CD4-positive, alpha-beta T cell treated with Interleukin-21 for 1 hour (primary cell): ENCODE measurements around the gene KCTD12.
"Not testable (repeated sequence)": the region's sequence is repeated elsewhere in the genome, so short reads cannot be mapped to it uniquely, and the experiment has no call there.

Source experiments
- DNase-seq: peaks from one replicate; pipeline ENCODE4 v3.0.0-alpha.2; 2020

Gene KCTD12

DNA sequence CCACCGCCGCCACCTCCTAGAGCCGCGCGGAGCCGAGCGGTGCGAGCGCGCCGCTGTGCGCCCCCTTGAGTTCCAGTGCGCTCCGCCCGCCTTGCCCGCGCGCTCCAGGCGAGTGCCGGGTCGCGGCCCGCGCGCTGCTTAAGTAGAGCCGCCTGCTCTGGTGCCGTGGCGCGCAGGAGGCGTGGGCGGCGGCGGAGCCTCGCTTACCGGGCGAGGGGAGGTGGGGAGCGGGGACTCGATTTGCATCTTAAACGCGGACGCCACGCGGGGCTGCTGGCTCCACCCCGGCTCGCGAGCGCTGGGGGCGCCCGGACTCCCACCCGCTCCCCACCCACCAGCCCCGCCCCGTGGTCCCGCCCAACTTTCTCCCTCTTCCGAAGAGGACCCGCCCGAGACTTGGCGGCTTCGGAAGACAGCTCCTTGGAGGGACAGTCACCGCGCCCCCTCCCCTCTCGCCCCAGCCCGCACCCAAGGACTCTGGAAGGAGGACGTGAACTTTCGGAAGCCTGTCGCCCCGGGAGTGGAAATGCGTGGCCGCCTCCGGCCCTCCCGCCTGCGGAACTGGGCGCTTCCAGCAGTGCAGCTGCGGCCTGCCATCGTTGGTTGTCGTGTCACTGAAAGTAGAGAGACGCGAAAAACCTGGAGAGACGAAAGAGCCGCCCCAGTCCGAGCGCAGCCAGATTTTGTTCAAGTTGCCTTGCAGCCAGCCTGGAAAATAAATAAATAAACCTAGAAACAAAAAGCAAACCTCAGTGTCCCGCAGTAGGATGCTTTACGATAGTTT lies at the start of gene KCTD12:
KCTD12 (minus strand) TSS at position 114 of the 784 bp plus-strand sequence. CDS start 257 bp downstream, outside the sequence.
- peak; percentile 78 for DNase-seq

DNA sequence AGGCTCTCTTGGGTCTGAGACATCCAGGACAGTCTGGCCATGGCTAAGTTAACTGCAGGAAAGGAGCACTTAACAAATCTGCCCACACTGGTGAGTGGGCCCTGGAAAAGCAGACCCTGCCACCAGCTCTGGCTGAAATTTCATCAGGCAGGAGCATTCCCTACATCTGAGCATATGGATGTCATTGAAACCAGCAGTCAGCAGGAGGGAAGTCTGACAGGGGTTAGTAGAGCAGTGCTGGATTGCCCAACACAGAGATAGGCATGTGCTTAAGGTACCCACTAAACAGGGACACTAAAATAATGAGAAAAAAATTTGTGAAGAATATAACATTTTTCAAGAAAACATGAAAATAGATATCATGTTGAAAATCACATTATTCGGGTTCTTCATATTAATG lies 48.5 kb upstream of the KCTD12 start:
- no peak for DNase-seq

- DNase-seq, result no peak
Measured at GRCh38 chr13:76932076-76932475, 45.9 kb upstream of the KCTD12 start.

GRCh38 chr13:76929851-76930374 lies 43.7 kb upstream of the KCTD12 start:
- DNase-seq, result no peak

- no peak for DNase-seq
Measured at GRCh38 chr13:76929320-76929719, 43.1 kb upstream of the KCTD12 start.

- DNase-seq, result no peak
Measured at GRCh38 chr13:76928456-76928855, 42.3 kb upstream of the KCTD12 start.

GRCh38 chr13:76927955-76928354 lies 41.8 kb upstream of the KCTD12 start:
- DNase-seq, result no peak

GRCh38 chr13:76925115-76925514 lies 38.9 kb upstream of the KCTD12 start:
- no peak for DNase-seq

DNA sequence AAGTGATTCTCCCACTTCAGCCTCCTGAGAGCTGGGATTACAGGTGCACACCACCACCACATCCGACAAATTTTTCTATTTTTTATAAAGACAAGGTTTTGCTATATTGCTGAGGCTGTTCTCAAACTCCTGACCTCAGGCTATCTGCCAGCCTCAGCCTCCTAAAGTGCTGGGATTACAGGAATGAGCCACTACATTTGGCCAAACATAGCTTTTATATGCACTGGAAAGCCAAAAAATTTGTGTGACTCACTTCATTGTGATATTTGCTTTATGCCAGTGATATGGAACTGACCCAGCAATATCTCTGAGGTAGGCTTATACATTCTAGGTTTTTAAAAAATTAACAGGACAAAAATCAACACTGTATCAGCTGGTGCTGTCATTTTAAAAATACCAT lies 35.3 kb upstream of the KCTD12 start:
- no peak for DNase-seq

GRCh38 chr13:76917755-76918481 lies 31.7 kb upstream of the KCTD12 start:
- not testable (repeated sequence) for DNase-seq

DNA sequence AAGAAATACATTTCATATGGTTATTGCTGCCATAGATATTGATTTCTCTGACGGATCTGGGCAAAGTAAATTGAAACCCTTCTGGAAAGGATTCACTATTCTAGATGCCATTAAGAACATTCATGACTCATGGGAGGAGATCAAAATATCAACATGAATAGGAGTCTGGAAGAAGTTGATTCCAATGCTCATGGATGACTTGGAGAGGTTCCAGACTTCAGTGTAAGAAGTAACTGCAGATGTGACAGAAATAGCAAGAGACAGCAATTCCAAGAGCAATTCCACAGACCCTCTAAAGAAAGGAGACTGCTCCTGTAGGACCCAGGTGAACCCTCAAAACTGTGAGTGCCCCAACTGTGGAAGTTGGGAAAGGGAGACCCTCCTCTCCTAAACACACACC lies 30.9 kb upstream of the KCTD12 start:
- no peak for DNase-seq

DNA sequence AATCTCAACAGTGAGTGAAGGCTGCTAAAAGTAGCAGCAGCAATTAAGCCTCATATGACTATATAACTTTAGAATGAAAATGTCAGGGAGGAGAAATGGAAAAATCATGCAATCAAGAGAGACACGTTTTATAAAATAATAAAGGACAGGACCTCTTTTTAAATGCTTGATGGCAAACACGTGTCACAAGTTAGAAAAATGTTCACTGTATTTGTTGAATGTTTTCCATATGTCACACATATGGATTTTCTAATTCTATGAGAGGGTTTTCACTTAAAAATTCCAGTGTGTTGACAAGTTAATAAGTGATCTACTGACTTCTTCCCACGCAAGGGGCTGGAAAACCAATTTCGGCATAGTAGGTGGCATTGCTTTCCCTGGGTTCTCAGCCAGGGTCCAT lies 27.7 kb upstream of the KCTD12 start:
- DNase-seq, result no peak

DNA sequence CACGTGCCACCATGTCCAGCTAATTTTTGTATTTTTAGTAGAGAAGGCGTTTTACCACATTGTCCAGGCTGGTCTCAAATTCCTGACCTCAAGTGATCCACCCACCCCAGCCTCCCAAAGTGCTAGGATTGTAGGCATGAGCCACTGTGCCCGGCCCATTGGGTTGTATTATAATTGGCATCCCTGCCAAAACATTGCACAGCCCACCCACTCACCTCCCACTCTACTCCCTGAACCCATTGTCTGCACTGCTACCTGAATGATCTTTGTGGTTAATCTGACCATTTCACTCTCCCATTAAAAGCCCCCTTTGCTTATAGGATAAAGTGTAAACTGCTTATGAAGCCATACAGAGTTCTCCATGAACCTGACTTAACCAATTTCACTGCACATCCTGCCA lies 26.3 kb upstream of the KCTD12 start:
- DNase-seq, result no peak

DNA sequence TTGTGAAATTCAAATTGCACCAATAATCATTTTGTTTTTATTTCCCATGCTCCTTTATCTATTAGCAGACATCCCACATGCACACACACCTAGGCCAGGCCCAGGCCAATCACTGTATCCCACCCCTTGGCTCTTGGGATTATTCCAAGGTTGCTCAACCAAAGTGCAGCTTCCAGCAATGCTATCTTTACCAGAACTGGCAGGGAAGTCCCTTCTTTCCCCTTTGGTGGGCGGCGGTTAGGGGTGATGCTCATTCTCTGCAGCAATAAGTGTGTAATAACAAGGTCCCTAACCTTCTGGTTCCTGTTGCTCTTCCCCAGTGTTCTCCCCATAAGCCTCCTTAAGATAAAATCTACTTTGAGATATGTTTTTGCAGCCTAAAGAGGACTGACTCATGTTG lies 18.3 kb upstream of the KCTD12 start:
- no peak for DNase-seq

DNA sequence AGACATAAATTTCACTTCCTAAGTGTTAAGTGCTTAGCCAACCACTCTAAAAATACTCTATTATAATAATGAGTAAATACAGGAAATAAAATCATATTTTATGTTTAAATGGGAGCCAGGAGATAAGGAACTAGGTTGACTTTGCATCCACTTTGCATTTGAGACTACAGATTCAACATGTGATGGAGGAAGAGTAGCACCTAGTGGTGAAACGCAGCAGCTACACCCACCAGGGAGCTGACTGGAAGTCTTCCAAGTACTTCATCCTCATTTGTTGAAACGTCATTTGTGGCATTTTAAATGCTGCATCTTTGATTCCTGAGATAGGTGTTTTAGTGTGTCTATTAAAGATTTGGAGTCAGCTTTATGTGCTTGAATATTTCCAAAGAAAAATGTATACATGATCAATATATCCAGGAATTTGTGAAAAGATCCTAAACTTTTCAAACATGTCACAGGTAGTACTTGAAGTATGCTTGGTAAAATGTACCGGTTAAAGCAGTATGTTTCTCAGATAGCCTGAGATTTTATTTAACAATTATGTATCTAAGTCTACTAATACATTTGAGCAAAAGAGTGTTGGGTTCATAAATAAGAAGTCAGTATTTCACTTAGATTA lies 17.4 kb upstream of the KCTD12 start:
- peak; percentile 76 for DNase-seq

GRCh38 chr13:76899066-76899465 lies 12.9 kb upstream of the KCTD12 start:
- DNase-seq, result not testable (repeated sequence)

DNA sequence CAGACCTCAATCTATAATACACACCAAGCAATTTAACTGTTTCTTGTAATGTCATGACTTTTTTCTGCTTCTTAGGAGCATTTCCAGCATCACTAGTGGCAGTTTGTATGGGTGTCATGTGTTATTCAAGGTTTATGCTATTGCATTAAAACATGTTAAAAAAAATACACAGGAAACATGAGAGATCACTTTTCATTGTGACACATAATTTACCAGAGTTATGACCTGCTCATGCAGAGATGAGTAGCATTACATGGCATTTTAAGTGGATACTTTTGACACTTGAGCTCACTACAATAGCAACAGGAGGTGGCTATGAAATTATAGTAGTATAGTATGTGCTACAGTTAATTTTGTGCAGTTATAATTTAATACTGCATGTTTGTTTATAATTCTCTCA lies 11.0 kb upstream of the KCTD12 start:
- DNase-seq, result not testable (repeated sequence)

DNA sequence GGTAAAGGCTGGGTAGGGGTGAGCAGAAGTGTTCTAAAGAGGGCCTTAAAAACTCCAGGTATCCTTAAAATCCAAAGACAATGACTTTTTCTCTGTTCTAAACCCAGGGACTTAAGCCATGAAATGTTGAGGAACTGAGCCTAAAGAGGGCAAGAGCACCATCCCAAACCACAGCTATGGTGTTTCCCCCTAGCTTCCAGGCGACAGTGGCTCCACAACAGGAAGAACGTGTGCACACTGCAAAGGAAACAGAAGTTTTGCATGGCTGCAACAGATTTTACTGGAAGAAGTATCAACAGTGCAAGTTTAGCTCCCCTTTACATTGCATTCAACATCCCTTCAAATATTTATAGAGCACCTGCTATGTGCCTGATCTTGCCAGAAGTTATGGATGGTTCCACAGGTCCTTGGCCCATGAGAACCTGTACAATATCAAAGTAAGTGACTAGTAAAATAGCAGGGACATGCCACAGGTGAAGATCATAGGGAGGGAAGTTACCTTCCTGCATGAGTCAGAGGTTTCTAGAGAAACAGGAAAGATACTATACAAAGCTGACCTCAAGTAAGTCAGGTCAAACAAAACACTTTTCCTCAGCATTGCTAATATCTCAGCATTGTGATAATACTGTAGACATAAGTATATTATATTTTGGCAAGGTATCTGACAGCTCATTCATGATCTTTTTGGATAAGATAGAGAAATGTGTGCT lies 8.4 kb upstream of the KCTD12 start:
- DNase-seq, result peak; percentile 3

DNA sequence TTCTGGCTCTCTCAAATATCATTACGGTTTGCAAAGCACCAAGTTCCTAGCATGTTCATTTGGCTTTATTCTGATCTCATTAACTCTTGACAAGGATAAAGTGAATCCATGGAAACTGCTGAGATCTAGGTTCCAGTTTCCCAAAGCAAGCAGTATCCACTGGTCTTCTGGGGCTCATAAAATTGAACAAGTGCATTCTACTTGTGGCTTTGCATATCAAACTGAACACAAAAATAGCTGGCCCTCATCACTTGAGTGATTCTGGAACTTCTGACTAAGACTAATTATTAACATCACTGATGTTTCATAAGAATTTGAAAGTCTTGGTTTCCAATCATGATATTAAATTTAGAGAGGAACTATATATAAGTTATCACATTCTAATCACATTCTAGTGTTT lies 6.3 kb upstream of the KCTD12 start:
- no peak for DNase-seq

DNA sequence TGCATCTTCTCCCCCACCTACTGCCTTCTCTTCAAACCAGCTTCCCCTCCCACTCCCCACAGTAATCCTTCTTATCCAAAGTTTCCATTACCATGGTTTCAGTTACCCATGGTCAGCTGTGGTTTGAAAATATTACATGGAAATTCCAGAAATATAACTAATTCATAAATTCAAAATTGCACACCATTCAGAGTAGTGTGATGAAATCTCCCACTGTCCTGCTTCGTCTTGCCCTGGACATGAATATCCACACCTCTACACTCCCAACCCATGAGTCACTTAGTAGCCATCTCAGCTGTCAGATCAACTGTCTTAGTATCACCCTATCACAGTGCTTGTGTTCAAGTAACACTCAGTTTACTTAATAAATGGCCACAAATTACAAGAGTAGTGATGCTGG lies 3.8 kb upstream of the KCTD12 start:
- no peak for DNase-seq

DNA sequence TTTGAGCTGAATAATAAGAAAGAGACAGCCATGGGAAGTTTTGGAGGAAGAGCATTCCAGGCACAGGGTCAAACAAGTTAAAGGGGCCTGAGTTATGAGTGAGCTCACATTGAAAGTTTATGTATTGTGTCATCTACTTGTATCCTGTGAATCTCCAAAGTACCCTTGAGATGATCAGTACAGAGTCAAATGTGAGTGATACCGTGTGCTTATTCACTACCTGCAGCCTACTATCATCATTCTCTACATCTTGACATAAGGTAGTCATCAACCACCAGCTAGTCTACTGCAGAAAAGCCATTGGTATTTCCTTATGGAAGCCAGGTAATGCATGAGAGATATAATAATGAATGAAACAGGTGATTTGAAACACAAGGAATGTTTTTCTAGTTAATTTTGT lies 3.0 kb upstream of the KCTD12 start:
- DNase-seq, result no peak

DNA sequence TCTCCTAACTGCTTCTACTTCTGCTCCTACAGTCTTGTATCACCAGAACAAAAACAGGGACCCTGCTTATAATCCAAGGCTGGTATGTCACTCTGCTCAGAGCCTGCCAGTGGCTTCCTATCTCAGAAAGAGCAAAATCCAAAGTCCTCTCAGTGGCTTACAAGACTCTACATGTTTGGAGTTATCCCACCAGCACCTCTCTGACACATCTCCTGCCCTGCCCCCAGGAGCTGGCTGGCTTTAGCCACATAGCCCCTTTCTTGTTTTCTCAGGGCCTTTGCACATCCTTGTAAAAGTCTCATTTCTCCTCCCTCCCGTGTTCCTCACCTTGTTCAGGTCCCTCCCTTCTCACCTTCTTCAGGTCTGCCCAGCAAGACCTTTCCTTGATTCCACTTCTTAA lies 2.2 kb upstream of the KCTD12 start:
- DNase-seq, result no peak

DNA sequence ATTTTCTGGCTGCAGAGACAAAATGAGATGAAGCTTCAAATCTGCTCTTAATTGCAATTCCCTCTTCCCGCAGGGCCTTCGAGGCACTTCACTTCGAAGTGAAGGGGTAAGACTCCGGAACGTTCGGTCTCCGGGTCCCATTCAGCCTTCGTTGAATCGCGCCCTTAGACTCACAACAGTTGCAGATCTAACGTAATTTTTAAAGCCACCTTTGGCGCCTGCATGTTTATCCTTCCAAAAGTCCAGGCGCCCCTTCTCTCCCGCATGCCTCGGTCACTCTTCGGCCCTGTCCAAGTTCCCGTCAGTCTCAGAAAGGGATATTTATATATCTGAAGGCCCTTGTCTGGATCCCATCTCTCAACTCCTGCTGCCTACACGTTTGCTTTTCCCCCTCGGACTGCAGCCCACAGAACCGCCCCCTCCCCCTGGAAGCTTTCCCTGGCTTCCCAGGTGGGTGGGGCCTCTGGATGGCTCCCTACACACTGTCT lies 915 bp upstream of the KCTD12 start:
- DNase-seq, result no peak
